Kidney epithelial cell (primary cell): ENCODE data around the gene SMR3B. TPM values are rescaled to one million over a fixed set of nuclear protein-coding genes. Genes with fewer than 3 reads are reported as not detected.

ENCODE experiments used
- DNase-seq: peaks from one replicate; pipeline ENCODE4 v3.0.0-alpha.2; 2010; ENCODE audit warnings: low read depth
- H3K27me3 ChIP-seq: 2 replicates; pipeline ENCODE4 v1.6.0; 2011; ENCODE audit warnings: low read length; ENCODE audit not compliant: control insufficient read depth, insufficient read depth
- H3K36me3 ChIP-seq: 2 replicates; pipeline ENCODE4 v1.5.1; 2011; ENCODE audit warnings: low read length; ENCODE audit not compliant: control insufficient read depth, insufficient read depth
- H3K4me3 ChIP-seq: 2 replicates; pipeline ENCODE4 v1.5.1; 2011; ENCODE audit warnings: low read depth, mild to moderate bottlenecking, control low read depth, low read length
- total RNA-seq: library from RNA; depleted of rRNA; stranded (reverse); fragments of >200 nt; gene quantifications from 2 replicates; pipeline ENCODE4 v1.2.3, GENCODE V29; 2015
- TF ChIP-seq, protein P1 (sequence below): IDR thresholded peaks from 2 replicates; pipeline ENCODE4 v1.5.1; 2011; ENCODE audit warnings: mild to moderate bottlenecking, moderate library complexity, low read length, control low read depth, inconsistent platforms; ENCODE audit not compliant: insufficient read depth, poor library complexity, severe bottlenecking

Gene SMR3B
- total RNA-seq, 1 donor from 2014 or later = not detected

DNA sequence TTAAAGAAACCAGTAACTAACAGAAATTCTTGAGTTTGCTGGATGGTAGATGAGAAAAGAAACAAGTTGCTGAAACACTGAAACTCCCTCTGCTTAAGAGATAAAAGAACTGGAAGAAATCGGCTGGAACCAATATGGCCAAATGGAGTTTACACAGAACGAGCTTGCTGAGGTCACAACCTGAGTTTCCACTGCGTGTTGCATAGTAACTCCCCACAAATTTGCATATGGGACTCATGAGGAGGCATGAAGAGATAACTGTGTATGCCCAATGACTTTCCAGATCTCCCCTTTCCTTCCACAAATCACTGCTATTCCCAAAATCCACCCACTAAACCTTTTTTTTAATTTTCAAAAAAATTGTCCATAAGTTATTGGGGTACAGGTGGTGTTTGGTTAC is 10.2 kb upstream of the SMR3B start:
- no peaks in the 10 kb centered on the region for H3K27me3 ChIP-seq
- H3K36me3 ChIP-seq = no peaks in the 10 kb centered on the region
- TF ChIP-seq, protein P1, sequence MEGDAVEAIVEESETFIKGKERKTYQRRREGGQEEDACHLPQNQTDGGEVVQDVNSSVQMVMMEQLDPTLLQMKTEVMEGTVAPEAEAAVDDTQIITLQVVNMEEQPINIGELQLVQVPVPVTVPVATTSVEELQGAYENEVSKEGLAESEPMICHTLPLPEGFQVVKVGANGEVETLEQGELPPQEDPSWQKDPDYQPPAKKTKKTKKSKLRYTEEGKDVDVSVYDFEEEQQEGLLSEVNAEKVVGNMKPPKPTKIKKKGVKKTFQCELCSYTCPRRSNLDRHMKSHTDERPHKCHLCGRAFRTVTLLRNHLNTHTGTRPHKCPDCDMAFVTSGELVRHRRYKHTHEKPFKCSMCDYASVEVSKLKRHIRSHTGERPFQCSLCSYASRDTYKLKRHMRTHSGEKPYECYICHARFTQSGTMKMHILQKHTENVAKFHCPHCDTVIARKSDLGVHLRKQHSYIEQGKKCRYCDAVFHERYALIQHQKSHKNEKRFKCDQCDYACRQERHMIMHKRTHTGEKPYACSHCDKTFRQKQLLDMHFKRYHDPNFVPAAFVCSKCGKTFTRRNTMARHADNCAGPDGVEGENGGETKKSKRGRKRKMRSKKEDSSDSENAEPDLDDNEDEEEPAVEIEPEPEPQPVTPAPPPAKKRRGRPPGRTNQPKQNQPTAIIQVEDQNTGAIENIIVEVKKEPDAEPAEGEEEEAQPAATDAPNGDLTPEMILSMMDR = no peak
- DNase-seq = no peak
- no peak overlapping the region for H3K4me3 ChIP-seq

DNA sequence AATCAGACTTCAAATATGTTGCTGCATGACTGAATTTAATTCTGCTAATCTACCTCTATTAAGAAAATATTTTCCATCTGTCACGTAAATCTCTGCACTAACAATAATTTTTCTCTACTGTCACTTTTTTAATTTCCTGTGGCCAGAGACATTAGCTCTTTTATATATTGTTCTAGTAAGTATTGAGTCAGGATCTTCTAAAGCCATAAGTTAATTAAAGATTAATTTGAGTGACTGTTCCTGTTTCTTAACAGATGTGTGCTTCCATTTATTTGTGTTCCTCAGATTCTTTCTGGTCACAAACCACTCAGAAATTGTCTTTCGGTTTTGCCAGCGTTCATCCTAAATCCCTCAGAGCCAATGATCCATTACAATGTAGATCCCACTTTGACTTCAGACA is 2.4 kb upstream of the SMR3B start:
- no peak for DNase-seq
- H3K27me3 ChIP-seq = no peaks in the 10 kb centered on the region
- TF ChIP-seq, protein P1 = no peak
- H3K36me3 ChIP-seq = no peaks in the 10 kb centered on the region
- no peak overlapping the region for H3K4me3 ChIP-seq

DNA sequence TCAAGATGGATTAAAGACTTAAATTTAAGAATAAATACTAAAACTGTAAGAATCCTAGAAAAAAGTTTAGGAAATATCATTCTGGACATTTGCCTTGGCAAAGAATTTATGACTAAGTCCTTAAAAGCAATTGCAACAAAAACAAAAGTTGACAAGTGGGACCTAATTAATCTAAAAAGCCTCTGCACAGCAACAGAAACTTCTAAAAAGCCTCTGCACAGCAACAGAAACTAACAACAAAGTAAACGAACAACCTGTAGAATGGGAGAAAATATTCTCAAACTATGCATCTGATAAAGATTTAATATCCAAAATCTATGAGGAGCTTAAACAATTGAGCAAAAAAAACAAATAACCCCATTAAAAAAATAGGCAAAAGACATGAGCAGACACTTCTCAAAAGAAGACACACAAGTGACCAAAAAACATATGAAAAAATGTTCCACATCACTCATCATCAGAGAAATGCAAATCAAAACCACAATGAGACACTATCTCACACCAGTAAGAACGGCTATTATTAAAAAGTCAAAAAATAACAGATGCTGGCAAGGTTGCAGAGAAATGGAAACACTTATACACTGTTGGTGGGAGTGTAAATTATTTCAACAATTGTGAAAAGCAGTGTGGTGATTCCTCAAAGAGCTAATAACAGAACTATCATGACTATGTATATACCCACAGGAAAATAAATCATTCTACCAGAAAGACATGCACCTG is 9.3 kb downstream of the SMR3B start:
- H3K27me3 ChIP-seq = no peaks in the 10 kb centered on the region
- H3K36me3 ChIP-seq = no peaks in the 10 kb centered on the region
- TF ChIP-seq, protein P1 = no peak
- no peak overlapping the region for H3K4me3 ChIP-seq
- DNase-seq = no peak

DNA sequence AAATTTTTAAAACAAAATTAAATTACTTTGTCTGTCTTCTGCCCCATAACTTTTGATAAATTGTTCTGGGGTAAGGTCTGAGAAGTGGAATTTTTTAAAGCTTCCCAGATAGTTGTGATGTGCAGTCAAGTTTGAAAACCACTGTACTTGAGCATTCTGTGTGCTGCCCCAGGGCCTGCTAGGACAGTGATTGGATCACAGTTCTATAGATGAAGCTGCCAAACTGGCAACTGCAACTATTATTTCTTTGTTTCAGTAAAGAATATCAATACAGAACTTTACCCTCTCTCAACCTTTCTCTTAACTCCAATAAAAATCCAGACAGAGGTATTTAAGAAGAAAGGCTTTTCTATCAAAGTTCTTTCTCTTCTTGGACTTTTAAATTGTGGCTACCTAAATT is 14.6 kb downstream of the SMR3B start, which contains the start of gene OPRPN:
Gene OPRPN (plus strand): TSS at position 361 of the 400 bp plus-strand sequence. CDS start 1,346 bp downstream, outside the sequence.
- Histone ChIP-seq H3K36me3 (no peaks in the 10 kb centered on the region), H3K27me3 (no peaks in the 10 kb centered on the region), H3K4me3 (no peak within 1 kb of the TSS)
- TF ChIP-seq, protein P1 = no peak
- DNase-seq = no peak

DNA sequence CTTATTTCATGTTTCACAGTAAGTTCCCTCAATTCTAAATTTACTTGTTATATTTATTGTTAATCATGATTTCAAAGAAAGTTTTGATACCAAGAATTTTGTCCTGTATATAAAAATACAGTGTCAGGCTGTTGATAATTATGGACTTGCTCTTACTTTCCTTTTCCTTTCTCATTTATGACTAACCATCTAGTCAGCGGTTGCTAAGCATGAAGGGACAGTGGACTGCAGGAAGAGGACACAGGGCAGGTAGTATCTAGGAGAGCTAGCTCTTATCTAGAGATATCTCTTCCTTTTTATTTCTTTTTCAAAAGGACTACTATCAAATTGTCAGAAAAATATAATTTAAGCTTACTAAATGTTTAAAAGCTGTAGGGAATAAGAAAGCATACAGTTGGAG is 16.4 kb downstream of the SMR3B start:
- Histone ChIP-seq H3K36me3 (no peaks in the 10 kb centered on the region), H3K27me3 (no peaks in the 10 kb centered on the region), H3K4me3 (no peak overlapping the region)
- TF ChIP-seq, protein P1 = no peak
- DNase-seq = peak; percentile 9

DNA sequence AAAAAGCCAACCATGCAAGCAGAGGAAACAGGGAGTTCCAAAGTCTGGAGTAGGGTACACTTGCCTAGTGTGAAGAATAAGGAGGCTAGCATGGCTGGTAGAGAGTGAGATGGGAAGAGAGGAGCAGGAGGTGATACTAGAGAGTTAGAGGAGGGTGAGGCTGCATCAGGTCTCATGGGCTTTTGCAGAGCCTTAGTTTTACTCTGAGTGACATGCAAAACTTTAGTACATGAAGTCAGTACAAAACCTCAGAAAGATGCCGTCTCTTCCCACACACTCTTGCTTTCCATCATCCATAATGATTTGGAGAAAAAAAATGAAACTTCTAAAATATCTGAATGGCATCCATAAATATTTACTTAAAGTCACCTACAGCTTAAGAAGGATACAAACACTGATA is 19.8 kb downstream of the SMR3B start:
- Histone ChIP-seq H3K27me3 (no peaks in the 10 kb centered on the region), H3K4me3 (no peak overlapping the region), H3K36me3 (no peaks in the 10 kb centered on the region)
- DNase-seq = no peak
- TF ChIP-seq, protein P1 = no peak
